ENCODE measurements around the gene IFIT3.

- no peak for TF ChIP-seq CTCF (IDR thresholded peaks at IDR 0.05; ENCODE audit: low read length)
- no peak for TF ChIP-seq EZH2phosphoT487 (IDR thresholded peaks at IDR 0.05; ENCODE audit: low read length)
These were observed 21.9 kb upstream of the IFIT3 start for GRCh38 chr10:89305766-89306433.

All from MM.1S (cell line).